Sigmoid colon (tissue), 4 donors: Measurements from ENCODE around the gene COG7.

Source experiments
- CTCF ChIP-seq, 4 experiments: fragments of 450-650 bp in 3 of 4; fragments of 200-600 bp in 1 of 4; IDR thresholded peaks; one replicate each; pipeline ENCODE4 v1.5.1; 2016 to 2019; ENCODE audit warnings: antibody characterized with exemption in 4 of 4, mild to moderate bottlenecking in 3 of 4, moderate library complexity in 2 of 4
- EP300 ChIP-seq, 4 donors: sonication (generic); formaldehyde crosslinking; IDR thresholded peaks; one replicate each; pipeline ENCODE4 v1.6.1; 2017; ENCODE audit warnings: antibody characterized with exemption in 4 of 4
- POLR2A ChIP-seq, 2 donors: fragments of 450-650 bp; IDR thresholded peaks; one replicate each; pipeline ENCODE4 v1.6.1; 2016; ENCODE audit warnings: antibody characterized with exemption in 2 of 2, mild to moderate bottlenecking in 2 of 2, moderate library complexity in 2 of 2
- POLR2AphosphoS5 ChIP-seq, 4 donors: sonication (generic); formaldehyde crosslinking; IDR thresholded peaks; one replicate each; pipeline ENCODE4 v1.6.1; 2017; ENCODE audit warnings: antibody characterized with exemption in 4 of 4

- TF ChIP-seq CTCF (IDR thresholded peaks at IDR 0.05) (no peak), POLR2A (IDR thresholded peaks at IDR 0.05) (no peak), EP300 (IDR thresholded peaks at IDR 0.05) (no peak), POLR2AphosphoS5 (IDR thresholded peaks at IDR 0.05) (no peak)
Measured at GRCh38 chr16:23482778-23483177, 29.8 kb upstream of the COG7 start.
